K562 (cell line): ENCODE measurements around the gene SSR4. TPM values are rescaled to one million over a fixed set of nuclear protein-coding genes. Genes with fewer than 3 reads are reported as not detected.

Experiments used
- HDAC8 ChIP-seq: fragments of 450-650 bp; IDR thresholded peaks from 2 replicates; pipeline ENCODE4 v1.6.1; 2016; ENCODE audit warnings: mild to moderate bottlenecking, missing genetic modification characterization, moderate library complexity, missing compliant biosample characterization
- KLF6 ChIP-seq: fragments of 250-450 bp; sonication (Bioruptor Pico); IDR thresholded peaks from 2 replicates; pipeline ENCODE4 v1.4.0; 2020; ENCODE audit warnings: mild to moderate bottlenecking, moderate library complexity, borderline replicate concordance
- MYBL2 ChIP-seq, 2 experiments: fragments of 450-650 bp in 1 of 2; sonication (generic) in 1 of 2; formaldehyde crosslinking in 1 of 2; IDR thresholded peaks; 2 replicates each; pipeline versions ENCODE4 v1.6.1 to v1.8.1; 2017 to 2022; ENCODE audit warnings: borderline replicate concordance in 1 of 2, inconsistent platforms in 1 of 2, low read depth in 1 of 2, mild to moderate bottlenecking in 1 of 2, missing genetic modification reagents in 1 of 2, moderate library complexity in 1 of 2
- PHF8 ChIP-seq: fragments of 200-600 bp; sonication (generic); IDR thresholded peaks from 2 replicates; pipeline ENCODE4 v1.6.1; 2012; ENCODE audit warnings: mixed run types, mild to moderate bottlenecking, inconsistent platforms, low read length, moderate library complexity, borderline replicate concordance
- SP2 ChIP-seq: IDR thresholded peaks from 2 replicates; pipeline ENCODE4 v1.6.1; 2011; ENCODE audit warnings: mild to moderate bottlenecking, low read depth, low read length, moderate library complexity; ENCODE audit not compliant: poor library complexity, severe bottlenecking; ENCODE audit errors: extremely low read depth
- SPI1 ChIP-seq: IDR thresholded peaks from 2 replicates; pipeline ENCODE4 v1.6.1; 2011; ENCODE audit warnings: low read depth, low read length, control low read depth, borderline replicate concordance
- XRCC3 ChIP-seq: fragments of 450-650 bp; IDR thresholded peaks from 2 replicates; pipeline ENCODE4 v1.6.1; 2017; ENCODE audit warnings: mild to moderate bottlenecking, moderate library complexity
- ZC3H8 ChIP-seq: fragments of 450-650 bp; IDR thresholded peaks from 2 replicates; pipeline ENCODE4 v1.6.1; 2017
- ZNF253 ChIP-seq: fragments of 250-450 bp; sonication (Bioruptor Pico); conservative IDR thresholded peaks from 2 replicates; pipeline ENCODE4 v1.6.1; 2021; ENCODE audit warnings: mild to moderate bottlenecking
- ZNF280A ChIP-seq: fragments of 450-650 bp; IDR thresholded peaks from 2 replicates; pipeline ENCODE4 v1.6.1; 2018; ENCODE audit warnings: mild to moderate bottlenecking, low read depth; ENCODE audit not compliant: partially characterized antibody
- ZNF407 ChIP-seq: fragments of 450-650 bp; IDR thresholded peaks from 2 replicates; pipeline ENCODE4 v1.6.1; 2016; ENCODE audit warnings: low read depth
- ZNF592 ChIP-seq: fragments of 450-650 bp; IDR thresholded peaks from 2 replicates; pipeline ENCODE4 v1.6.1; 2017; ENCODE audit warnings: antibody characterized with exemption, mild to moderate bottlenecking
- polyA plus RNA-seq, 8 experiments: library from polyadenylated mRNA; depleted of rRNA in 4 of 8; stranded (reverse) in 5 of 8; unstranded in 3 of 8; fragments of >200 nt; fragmentation: Nextera tagmentation in 2 of 8; fragmentation: Illumina TruSeq in 1 of 8; extraction: Ambion mirVana in 2 of 8; extraction: Trizol in 1 of 8; gene quantifications; 2 replicates each; pipeline versions ENCODE4 v1.2.1 to v1.2.3, GENCODE V29; 2011 to 2014; ENCODE audit warnings: inconsistent platforms in 1 of 8, missing spikeins in 1 of 8
- total RNA-seq, 7 experiments: library from RNA; depleted of rRNA in 6 of 7; stranded (reverse); fragments of >200 nt in 6 of 7; fragmentation: Illumina TruSeq in 2 of 7; extraction: Trizol in 2 of 7; gene quantifications; 2 replicates each; pipeline versions ENCODE4 v1.2.1 to v1.2.3, GENCODE V29; 2011 to 2021; ENCODE audit warnings: low replicate concordance in 1 of 7

The SSR4 gene
- total and polyA plus RNA-seq, 9 of the 15 experiments (the other 6 are each of a cell fraction or from before 2014, with no cell fraction given), result 146 to 492 (median 272) TPM

- TF ChIP-seq ZNF592 (peak; percentile 41; the same call in 1 of the 2 replicates), ZNF280A (no peak), MYBL2 (IDR thresholded peaks at IDR 0.05; ENCODE audit: low read depth) (no peak), MYBL2 (CRISPR knock-in tag; IDR thresholded peaks at IDR 0.05; ENCODE audit: borderline replicate concordance) (no peak), ZNF407 (no peak), ZC3H8 (no peak), XRCC3 (no peak), PHF8 (peak; percentile 74), ZNF253 (CRISPR knock-in tag) (no peak), HDAC8 (tag) (no peak), SP2 (peak; percentile 71), KLF6 (CRISPR knock-in tag) (no peak), SPI1 (0 out of 2 replicates have a peak, but pooled peaks have one; percentile 35)
These were observed at the start of gene SSR4, which contains the start of gene IDH3G (continued) for GRCh38 chrX:153794018-153794896.
